Neural crest cell (in vitro differentiated cells): ENCODE results near the gene KCNMA1. TPM values are rescaled to one million over a fixed set of nuclear protein-coding genes. Genes with fewer than 3 reads are reported as not detected.

Experiments
- DNase-seq: peaks from one replicate; pipeline ENCODE4 v3.0.0; 2021; ENCODE audit warnings: low read depth, mixed read lengths, low spot score
- H3K27ac Mint-ChIP-seq: one replicate; pipeline ENCODE4 v1.8.0; 2021; ENCODE audit warnings: mild to moderate bottlenecking, mixed read lengths; ENCODE audit not compliant: unreplicated experiment
- H3K27me3 Mint-ChIP-seq: 2 replicates; pipeline ENCODE4 v1.8.0; 2021; ENCODE audit warnings: low read depth, mild to moderate bottlenecking, mixed read lengths
- H3K36me3 Mint-ChIP-seq: 2 replicates; pipeline ENCODE4 v1.8.0; 2021; ENCODE audit warnings: low read depth, mild to moderate bottlenecking, mixed read lengths
- H3K4me1 Mint-ChIP-seq: 2 replicates; pipeline ENCODE4 v1.8.0; 2021; ENCODE audit warnings: mixed read lengths
- H3K4me3 Mint-ChIP-seq: one replicate; pipeline ENCODE4 v1.8.0; 2021; ENCODE audit warnings: mild to moderate bottlenecking, mixed read lengths
- H3K9me3 Mint-ChIP-seq: 2 replicates; pipeline ENCODE4 v1.8.0; 2021; ENCODE audit warnings: mixed read lengths
- total RNA-seq: library from RNA; stranded (reverse); gene quantifications from 2 replicates; pipeline ENCODE4 v1.2.1, GENCODE V29; 2021
- TF ChIP-seq, protein P1 (sequence below): fragments of 200-600 bp; sonication (generic); conservative IDR thresholded peaks from 2 replicates; pipeline ENCODE4 v1.5.0; 2021; ENCODE audit warnings: antibody characterized with exemption, mild to moderate bottlenecking

The KCNMA1 gene
- total RNA-seq, 1 donor from 2014 or later: 1.7 TPM

GRCh38 chr10:77286531-77287508 lies 350.8 kb downstream of the KCNMA1 start:
- Mint-ChIP-seq H3K36me3 (no peaks in the 10 kb centered on the region), H3K9me3 (no peaks in the 10 kb centered on the region), H3K4me3 (no peak overlapping the region), H3K27me3 (peaks cover 41% of the 10 kb centered on the region), H3K4me1 (peaks cover 11% of the 10 kb centered on the region), H3K27ac (no peak overlapping the region)
- no peak for DNase-seq
- TF ChIP-seq, protein P1, sequence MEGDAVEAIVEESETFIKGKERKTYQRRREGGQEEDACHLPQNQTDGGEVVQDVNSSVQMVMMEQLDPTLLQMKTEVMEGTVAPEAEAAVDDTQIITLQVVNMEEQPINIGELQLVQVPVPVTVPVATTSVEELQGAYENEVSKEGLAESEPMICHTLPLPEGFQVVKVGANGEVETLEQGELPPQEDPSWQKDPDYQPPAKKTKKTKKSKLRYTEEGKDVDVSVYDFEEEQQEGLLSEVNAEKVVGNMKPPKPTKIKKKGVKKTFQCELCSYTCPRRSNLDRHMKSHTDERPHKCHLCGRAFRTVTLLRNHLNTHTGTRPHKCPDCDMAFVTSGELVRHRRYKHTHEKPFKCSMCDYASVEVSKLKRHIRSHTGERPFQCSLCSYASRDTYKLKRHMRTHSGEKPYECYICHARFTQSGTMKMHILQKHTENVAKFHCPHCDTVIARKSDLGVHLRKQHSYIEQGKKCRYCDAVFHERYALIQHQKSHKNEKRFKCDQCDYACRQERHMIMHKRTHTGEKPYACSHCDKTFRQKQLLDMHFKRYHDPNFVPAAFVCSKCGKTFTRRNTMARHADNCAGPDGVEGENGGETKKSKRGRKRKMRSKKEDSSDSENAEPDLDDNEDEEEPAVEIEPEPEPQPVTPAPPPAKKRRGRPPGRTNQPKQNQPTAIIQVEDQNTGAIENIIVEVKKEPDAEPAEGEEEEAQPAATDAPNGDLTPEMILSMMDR: no peak

GRCh38 chr10:77285529-77286182 lies 352.0 kb downstream of the KCNMA1 start:
- no peak for DNase-seq
- H3K4me3 Mint-ChIP-seq: no peak overlapping the region
- no peaks in the 10 kb centered on the region for H3K36me3 Mint-ChIP-seq
- TF ChIP-seq, protein P1: no peak
- peaks cover 4% of the 10 kb centered on the region for H3K4me1 Mint-ChIP-seq
- peaks cover 49% of the 10 kb centered on the region for H3K27me3 Mint-ChIP-seq
- no peak overlapping the region for H3K27ac Mint-ChIP-seq
- H3K9me3 Mint-ChIP-seq: no peaks in the 10 kb centered on the region

- no peak overlapping the region for H3K27ac Mint-ChIP-seq
- TF ChIP-seq, protein P1: no peak
- no peak for DNase-seq
- H3K27me3 Mint-ChIP-seq: peaks cover 52% of the 10 kb centered on the region
- peaks cover 3% of the 10 kb centered on the region for H3K9me3 Mint-ChIP-seq
- no peak overlapping the region for H3K4me3 Mint-ChIP-seq
- H3K36me3 Mint-ChIP-seq: no peaks in the 10 kb centered on the region
- no peaks in the 10 kb centered on the region for H3K4me1 Mint-ChIP-seq
Observed at GRCh38 chr10:77284797-77285196, 352.8 kb downstream of the KCNMA1 start.

- no peak overlapping the region for H3K4me3 Mint-ChIP-seq
- TF ChIP-seq, protein P1: no peak
- H3K4me1 Mint-ChIP-seq: no peaks in the 10 kb centered on the region
- no peak overlapping the region for H3K27ac Mint-ChIP-seq
- no peak for DNase-seq
- peaks cover 63% of the 10 kb centered on the region for H3K27me3 Mint-ChIP-seq
- no peaks in the 10 kb centered on the region for H3K36me3 Mint-ChIP-seq
- H3K9me3 Mint-ChIP-seq: peaks cover 3% of the 10 kb centered on the region
Observed at GRCh38 chr10:77283326-77283725, 354.3 kb downstream of the KCNMA1 start.

DNA sequence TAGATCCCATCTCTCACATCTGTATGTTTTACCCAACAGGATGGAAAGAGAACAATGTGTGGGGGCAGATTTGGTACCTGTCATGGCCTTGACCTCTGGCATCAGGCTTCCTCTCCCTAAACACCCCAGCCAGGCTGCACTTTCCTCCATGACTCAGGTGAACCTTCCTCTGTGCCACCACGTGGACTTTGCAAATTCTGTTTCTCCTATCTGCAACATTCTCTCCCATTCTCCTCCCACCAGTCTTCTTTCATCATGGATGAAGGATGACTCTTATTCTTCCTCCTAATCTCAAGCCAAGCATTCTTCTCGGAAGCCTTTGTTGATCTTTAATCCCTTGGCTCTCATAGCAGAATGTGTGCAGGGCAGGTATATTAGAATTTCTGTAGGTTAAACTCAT lies 355.4 kb downstream of the KCNMA1 start:
- peaks cover 62% of the 10 kb centered on the region for H3K27me3 Mint-ChIP-seq
- TF ChIP-seq, protein P1: no peak
- no peaks in the 10 kb centered on the region for H3K4me1 Mint-ChIP-seq
- no peak for DNase-seq
- no peak overlapping the region for H3K4me3 Mint-ChIP-seq
- H3K36me3 Mint-ChIP-seq: no peaks in the 10 kb centered on the region
- H3K27ac Mint-ChIP-seq: no peak overlapping the region
- peaks cover 3% of the 10 kb centered on the region for H3K9me3 Mint-ChIP-seq
